Stimulated activated CD4-positive, alpha-beta T cell treated with anti-CD3 and anti-CD28 coated beads, Interleukin-15, amount 100 ng/mL, for 48 hours (primary cell): Measurements from ENCODE around the gene PRLH.
A peak's percentile ranks its signal among the peaks of the same experiment; 100 is the strongest.
"Not testable (repeated sequence)": the region's sequence is repeated elsewhere in the genome, so short reads cannot be mapped to it uniquely, and the experiment has no call there.

Experiments used
- DNase-seq, 2 donors: peaks; one replicate each; pipeline ENCODE4 v3.0.0-alpha.2; 2020; ENCODE audit warnings: low read depth in 2 of 2

Gene PRLH

GRCh38 chr2:237600205-237600846 is 34.0 kb downstream of the PRLH start:
- DNase-seq, result no peak

GRCh38 chr2:237601453-237602116 is 35.2 kb downstream of the PRLH start:
- DNase-seq, result no peak

GRCh38 chr2:237602409-237602808 is 36.0 kb downstream of the PRLH start:
- no peak for DNase-seq

GRCh38 chr2:237603049-237603717 is 36.8 kb downstream of the PRLH start:
- no peak for DNase-seq

GRCh38 chr2:237603718-237604362 is 37.5 kb downstream of the PRLH start:
- DNase-seq, result peak in 1 of 2 donors; percentile 20

GRCh38 chr2:237604391-237604790 is 38.0 kb downstream of the PRLH start:
- DNase-seq, result no peak

GRCh38 chr2:237604960-237605359 is 38.6 kb downstream of the PRLH start:
- DNase-seq, result no peak

- DNase-seq, result not testable (repeated sequence)
These were observed 40.1 kb downstream of the PRLH start for GRCh38 chr2:237606522-237606921.

GRCh38 chr2:237612527-237613357 is 46.4 kb downstream of the PRLH start:
- DNase-seq, result no peak

GRCh38 chr2:237613679-237614078 is 47.3 kb downstream of the PRLH start:
- DNase-seq, result no peak

GRCh38 chr2:237614151-237614720 is 47.9 kb downstream of the PRLH start:
- no peak for DNase-seq

GRCh38 chr2:237615631-237616249 is 49.4 kb downstream of the PRLH start:
- DNase-seq, result no peak

GRCh38 chr2:237616373-237616733 is 50.0 kb downstream of the PRLH start:
- DNase-seq, result no peak
